GM18861 (cell line): Measurements from ENCODE around the gene CLEC18C.
"Not testable (repeated sequence)": the region's sequence is repeated elsewhere in the genome, so short reads cannot be mapped to it uniquely, and the experiment has no call there.

ENCODE experiments used
- ATAC-seq: cut with Tn5 transposase; IDR thresholded peaks from one replicate; pipeline ENCODE4 v1.9.1; 2021; ENCODE audit not compliant: unreplicated experiment

The CLEC18C gene

GRCh38 chr16:70173212-70173837 lies at the start of gene CLEC18C:
Gene CLEC18C (plus strand): TSS chr16:70173787. CDS start chr16:70174279, 492 bp downstream.
- ATAC-seq: not testable (repeated sequence)

GRCh38 chr16:70123822-70124221 lies 49.8 kb upstream of the CLEC18C start:
- not testable (repeated sequence) for ATAC-seq

- not testable (repeated sequence) for ATAC-seq
These were observed 47.4 kb upstream of the CLEC18C start for GRCh38 chr16:70126226-70126625.

DNA sequence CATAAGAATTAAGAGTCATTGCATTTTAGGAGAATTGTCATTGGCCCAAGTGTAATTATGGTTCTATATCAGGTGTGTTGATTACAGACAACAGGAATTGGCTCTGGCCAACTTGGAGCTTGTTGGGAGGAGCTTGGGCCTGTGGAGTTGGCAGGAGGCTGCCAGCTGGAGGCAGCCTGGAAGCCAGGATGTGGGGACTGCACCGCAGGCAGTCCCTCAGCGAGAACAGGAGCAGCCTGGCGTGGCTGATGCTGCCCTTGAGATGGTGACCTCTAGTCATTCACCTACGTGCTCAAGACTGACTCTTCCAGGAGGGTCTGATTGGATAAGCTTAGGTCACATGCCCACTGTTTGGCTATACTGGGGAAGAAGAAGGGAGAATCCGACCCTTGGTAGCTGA lies 45.9 kb upstream of the CLEC18C start:
- not testable (repeated sequence) for ATAC-seq

DNA sequence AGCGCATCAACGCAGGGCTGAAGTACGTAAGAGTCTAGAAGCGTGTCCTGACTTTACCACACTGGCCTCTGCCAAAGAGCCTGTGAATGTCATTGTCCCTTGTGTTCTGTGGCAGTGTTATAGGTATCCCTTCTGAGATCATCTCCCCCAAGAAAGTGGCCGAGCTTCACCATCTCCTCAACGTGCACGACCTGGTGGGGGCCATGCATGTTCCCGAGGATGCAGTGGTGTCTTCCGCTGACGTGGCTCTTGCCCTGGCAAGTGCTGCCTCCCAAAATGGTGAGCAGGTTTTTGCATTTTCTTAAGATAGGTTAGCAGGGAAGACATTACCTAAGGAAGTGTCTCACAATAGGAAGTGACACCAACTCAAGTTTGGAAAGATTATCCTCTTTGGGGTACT lies 44.7 kb upstream of the CLEC18C start:
- not testable (repeated sequence) for ATAC-seq

DNA sequence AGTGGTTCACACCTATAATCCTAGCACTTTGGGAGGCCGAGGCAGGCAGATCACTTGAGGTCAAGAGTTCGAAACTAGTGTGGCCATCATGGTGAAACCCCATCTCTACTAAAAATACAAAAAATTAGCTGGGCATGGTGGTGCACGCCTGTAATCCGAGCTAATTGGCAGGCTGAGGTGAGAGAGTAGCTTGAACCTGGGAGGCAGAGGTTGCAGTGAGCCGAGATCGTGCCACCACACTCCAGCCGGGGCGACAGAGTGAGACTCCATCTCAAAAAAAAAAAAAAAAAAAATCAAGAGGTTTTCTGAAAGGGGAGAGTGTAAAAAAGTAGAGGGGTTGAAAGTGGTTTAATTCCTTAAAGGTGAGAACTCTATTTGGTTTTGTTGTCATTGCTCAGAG lies 37.8 kb upstream of the CLEC18C start:
- ATAC-seq: not testable (repeated sequence)

GRCh38 chr16:70136595-70136994 lies 37.0 kb upstream of the CLEC18C start:
- ATAC-seq: not testable (repeated sequence)

- not testable (repeated sequence) for ATAC-seq
These were observed 30.8 kb upstream of the CLEC18C start for GRCh38 chr16:70142739-70143138.

GRCh38 chr16:70143231-70143895 lies 30.2 kb upstream of the CLEC18C start:
- ATAC-seq: not testable (repeated sequence)

GRCh38 chr16:70147853-70148252 lies 25.7 kb upstream of the CLEC18C start:
- not testable (repeated sequence) for ATAC-seq

DNA sequence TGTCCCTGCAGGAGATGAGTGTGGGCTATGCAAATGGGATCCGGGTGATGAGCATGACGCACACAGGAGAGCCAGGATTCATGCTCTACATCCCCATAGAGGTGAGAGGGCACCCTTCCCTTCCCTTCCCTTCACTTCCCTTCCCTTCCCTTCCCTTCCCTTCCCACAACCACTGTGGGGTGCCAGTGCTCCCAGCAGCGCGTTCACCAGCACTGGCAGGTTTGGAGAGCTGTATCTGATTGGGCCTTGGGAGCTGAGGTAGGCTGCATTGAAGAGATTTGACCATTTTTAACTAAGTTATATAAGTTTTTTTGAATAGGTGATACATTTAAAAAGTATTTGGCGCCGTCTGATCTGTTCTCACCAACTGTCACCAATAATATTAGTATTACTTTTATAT lies 25.1 kb upstream of the CLEC18C start:
- ATAC-seq: not testable (repeated sequence)

GRCh38 chr16:70149296-70149695 lies 24.3 kb upstream of the CLEC18C start:
- not testable (repeated sequence) for ATAC-seq

DNA sequence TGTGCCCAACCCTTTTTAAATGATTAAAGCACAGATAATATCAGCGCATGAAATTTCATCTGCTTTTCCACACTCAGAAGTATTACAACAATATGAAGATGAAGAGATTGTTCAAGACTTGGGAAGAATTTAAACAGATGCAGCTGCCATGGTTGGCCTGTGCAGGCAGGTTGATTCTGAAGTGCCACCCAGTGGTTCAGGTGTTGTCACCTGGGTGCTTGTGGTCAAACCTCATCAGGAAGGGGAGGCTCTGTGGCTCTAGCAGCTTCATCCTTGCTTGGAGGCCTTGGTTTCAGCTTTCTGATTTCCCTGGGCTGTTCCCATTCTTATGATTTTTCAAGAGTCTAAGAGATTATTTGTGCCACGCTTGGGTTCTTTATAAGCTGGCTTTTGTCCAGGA lies 22.2 kb upstream of the CLEC18C start:
- ATAC-seq: no peak

- ATAC-seq: no peak
These were observed 21.6 kb upstream of the CLEC18C start for GRCh38 chr16:70151941-70152509.

GRCh38 chr16:70152578-70153302 lies 20.8 kb upstream of the CLEC18C start:
- ATAC-seq: no peak

- ATAC-seq: not testable (repeated sequence)
These were observed 18.9 kb upstream of the CLEC18C start for GRCh38 chr16:70154736-70155135.

DNA sequence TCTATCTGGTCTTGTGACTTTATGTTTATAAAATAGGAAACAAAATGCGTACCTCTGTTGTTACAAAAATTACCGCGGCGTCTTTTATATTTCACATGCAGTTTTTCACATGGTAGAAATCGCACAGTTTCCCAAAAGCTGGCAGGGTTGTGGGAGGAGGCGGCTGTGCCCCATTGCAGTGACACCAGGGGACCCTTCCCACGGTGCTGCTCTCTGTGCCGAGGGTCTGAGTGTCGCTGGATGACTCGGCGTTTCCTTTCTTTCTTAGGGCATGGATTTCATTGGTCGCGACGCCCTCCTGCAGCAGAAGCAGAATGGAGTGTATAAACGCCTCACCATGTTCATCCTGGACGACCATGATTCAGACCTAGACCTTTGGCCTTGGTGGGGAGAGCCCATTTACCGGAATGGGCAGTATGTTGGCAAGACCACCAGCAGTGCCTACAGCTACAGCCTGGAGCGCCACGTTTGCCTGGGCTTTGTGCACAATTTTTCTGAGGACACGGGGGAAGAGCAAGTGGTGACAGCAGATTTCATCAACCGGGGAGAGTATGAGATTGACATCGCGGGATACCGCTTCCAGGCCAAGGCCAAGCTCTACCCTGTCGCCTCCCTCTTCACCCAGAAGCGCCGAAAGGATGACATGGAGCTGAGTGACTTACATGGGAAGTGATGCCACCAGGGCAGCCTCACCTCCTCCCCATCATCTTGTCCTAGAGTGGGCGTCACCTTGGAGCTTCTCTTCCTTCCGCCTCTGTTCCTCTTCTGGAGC lies 17.2 kb upstream of the CLEC18C start:
- ATAC-seq: no peak

GRCh38 chr16:70157105-70157476 lies 16.5 kb upstream of the CLEC18C start:
- ATAC-seq: no peak

DNA sequence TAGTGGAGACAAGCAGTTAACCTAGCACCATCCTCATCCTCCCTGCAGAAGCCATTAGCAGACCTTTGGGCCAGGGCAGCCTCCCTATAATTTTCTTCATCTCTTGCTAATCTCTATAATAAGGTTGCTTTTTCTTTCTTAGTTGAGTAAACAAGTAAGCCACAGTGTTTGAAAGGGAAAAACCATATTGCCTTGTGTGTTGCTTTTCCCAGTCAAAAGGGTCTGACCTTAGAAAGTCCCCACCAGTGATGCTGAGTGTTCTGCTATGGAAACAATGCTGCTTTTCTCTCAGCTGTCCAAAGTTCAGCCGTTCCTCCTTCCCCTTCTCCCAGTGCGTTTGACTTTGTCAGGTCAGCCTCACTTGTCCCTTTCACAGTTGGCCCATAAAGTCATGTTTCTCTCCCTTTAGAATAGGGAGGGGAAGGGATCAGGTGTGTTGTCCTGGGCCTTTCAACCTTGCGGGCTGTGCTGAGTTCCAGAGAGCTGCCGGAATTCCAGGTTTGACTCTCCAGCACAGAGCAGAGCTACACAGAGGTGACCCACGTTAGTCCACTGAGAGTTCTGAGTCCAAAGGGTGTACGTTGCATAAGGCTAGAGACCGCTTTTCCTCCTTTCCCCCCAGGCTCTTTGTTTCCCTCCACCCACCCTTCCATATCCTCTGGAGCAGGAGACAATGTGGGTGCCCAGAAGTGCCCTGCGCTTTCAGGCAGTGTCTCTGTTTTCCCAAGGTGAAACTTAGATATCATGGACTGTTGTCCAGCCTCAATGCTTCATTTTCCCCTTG lies 15.9 kb upstream of the CLEC18C start:
- ATAC-seq: no peak
